Measurements from ENCODE around the gene BEND5.

BEND5 gene

GRCh38 chr1:48784301-48784700 lies 7.6 kb upstream of the BEND5 start:
- H3K4me3 Mint-ChIP-seq, result no peak overlapping the region
- DNase-seq, result no peak
- no peaks in the 10 kb centered on the region for H3K9me3 Mint-ChIP-seq
- peaks cover 4% of the 10 kb centered on the region for H3K27me3 Mint-ChIP-seq
- no peak overlapping the region for H3K27ac Mint-ChIP-seq
- peaks cover 3% of the 10 kb centered on the region for H3K4me1 Mint-ChIP-seq (ENCODE audit: low read depth)
- no peaks in the 10 kb centered on the region for H3K36me3 Mint-ChIP-seq (ENCODE audit: low read depth)

GRCh38 chr1:48777219-48777895 lies 666 bp upstream of the BEND5 start:
- peak overlapping the region; percentile 79 for H3K4me3 Mint-ChIP-seq
- H3K27ac Mint-ChIP-seq, result peak overlapping the region; percentile 74
- H3K9me3 Mint-ChIP-seq, result no peaks in the 10 kb centered on the region
- peaks cover 42% of the 10 kb centered on the region for H3K4me1 Mint-ChIP-seq (ENCODE audit: low read depth)
- peaks cover 15% of the 10 kb centered on the region for H3K27me3 Mint-ChIP-seq
- H3K36me3 Mint-ChIP-seq (ENCODE audit: low read depth), result peaks cover 3% of the 10 kb centered on the region
- no peak for DNase-seq

GRCh38 chr1:48775831-48776392 lies 779 bp downstream of the BEND5 start:
- Mint-ChIP-seq H3K4me3 (peak overlapping the region; percentile 77), H3K36me3 (ENCODE audit: low read depth) (peaks cover 3% of the 10 kb centered on the region), H3K27me3 (peaks cover 15% of the 10 kb centered on the region), H3K9me3 (no peaks in the 10 kb centered on the region), H3K4me1 (ENCODE audit: low read depth) (peaks cover 46% of the 10 kb centered on the region), H3K27ac (peak overlapping the region; percentile 81)
- DNase-seq, result peak; percentile 33

- H3K27ac Mint-ChIP-seq, result no peak overlapping the region
- H3K4me3 Mint-ChIP-seq, result no peak overlapping the region
- peaks cover 3% of the 10 kb centered on the region for H3K36me3 Mint-ChIP-seq (ENCODE audit: low read depth)
Measured at GRCh38 chr1:48773133-48773532, 3.6 kb downstream of the BEND5 start.

GRCh38 chr1:48772211-48772610 lies 4.5 kb downstream of the BEND5 start:
- no peaks in the 10 kb centered on the region for H3K9me3 Mint-ChIP-seq
- peaks cover 3% of the 10 kb centered on the region for H3K36me3 Mint-ChIP-seq (ENCODE audit: low read depth)
- no peak overlapping the region for H3K27ac Mint-ChIP-seq
- peaks cover 44% of the 10 kb centered on the region for H3K4me1 Mint-ChIP-seq (ENCODE audit: low read depth)
- peaks cover 9% of the 10 kb centered on the region for H3K27me3 Mint-ChIP-seq
- no peak overlapping the region for H3K4me3 Mint-ChIP-seq
- no peak for DNase-seq

More at GRCh38 chr1:48773133-48773532, 3.6 kb downstream of the BEND5 start:
- DNase-seq, result no peak
- Mint-ChIP-seq H3K27me3 (peaks cover 14% of the 10 kb centered on the region), H3K9me3 (no peaks in the 10 kb centered on the region), H3K4me1 (ENCODE audit: low read depth) (peaks cover 49% of the 10 kb centered on the region)

GRCh38 chr1:48771561-48771960 lies 5.1 kb downstream of the BEND5 start:
- H3K36me3 Mint-ChIP-seq (ENCODE audit: low read depth), result peaks cover 3% of the 10 kb centered on the region
- no peak overlapping the region for H3K27ac Mint-ChIP-seq
- H3K9me3 Mint-ChIP-seq, result no peaks in the 10 kb centered on the region
- H3K27me3 Mint-ChIP-seq, result peaks cover 9% of the 10 kb centered on the region
- no peak for DNase-seq
- no peak overlapping the region for H3K4me3 Mint-ChIP-seq
- peaks cover 41% of the 10 kb centered on the region for H3K4me1 Mint-ChIP-seq (ENCODE audit: low read depth)

- Mint-ChIP-seq H3K36me3 (ENCODE audit: low read depth) (peaks cover 5% of the 10 kb centered on the region), H3K9me3 (no peaks in the 10 kb centered on the region), H3K4me1 (ENCODE audit: low read depth) (peaks cover 14% of the 10 kb centered on the region), H3K27ac (no peak overlapping the region), H3K27me3 (no peaks in the 10 kb centered on the region), H3K4me3 (no peak overlapping the region)
- no peak for DNase-seq
Measured at GRCh38 chr1:48767975-48768510, 8.6 kb downstream of the BEND5 start.

- Mint-ChIP-seq H3K4me3 (no peak overlapping the region), H3K36me3 (ENCODE audit: low read depth) (peaks cover 9% of the 10 kb centered on the region), H3K9me3 (no peaks in the 10 kb centered on the region), H3K4me1 (ENCODE audit: low read depth) (peaks cover under 1% of the 10 kb centered on the region), H3K27me3 (no peaks in the 10 kb centered on the region), H3K27ac (no peak overlapping the region)
- no peak for DNase-seq
Measured at GRCh38 chr1:48765335-48765734, 11.4 kb downstream of the BEND5 start.

GRCh38 chr1:48761986-48762385 lies 14.7 kb downstream of the BEND5 start:
- H3K27ac Mint-ChIP-seq, result no peak overlapping the region
- H3K36me3 Mint-ChIP-seq (ENCODE audit: low read depth), result peaks cover 28% of the 10 kb centered on the region
- peaks cover 5% of the 10 kb centered on the region for H3K4me1 Mint-ChIP-seq (ENCODE audit: low read depth)
- DNase-seq, result no peak
- no peaks in the 10 kb centered on the region for H3K27me3 Mint-ChIP-seq
- H3K4me3 Mint-ChIP-seq, result no peak overlapping the region
- no peaks in the 10 kb centered on the region for H3K9me3 Mint-ChIP-seq

- Mint-ChIP-seq H3K36me3 (ENCODE audit: low read depth) (peaks cover 32% of the 10 kb centered on the region), H3K9me3 (no peaks in the 10 kb centered on the region), H3K27ac (no peak overlapping the region), H3K4me1 (ENCODE audit: low read depth) (peaks cover 9% of the 10 kb centered on the region), H3K4me3 (no peak overlapping the region), H3K27me3 (no peaks in the 10 kb centered on the region)
- no peak for DNase-seq
Measured at GRCh38 chr1:48761411-48761810, 15.3 kb downstream of the BEND5 start.

- Mint-ChIP-seq H3K9me3 (no peaks in the 10 kb centered on the region), H3K4me1 (ENCODE audit: low read depth) (peaks cover 9% of the 10 kb centered on the region), H3K4me3 (no peak overlapping the region), H3K36me3 (ENCODE audit: low read depth) (peaks cover 31% of the 10 kb centered on the region), H3K27me3 (no peaks in the 10 kb centered on the region), H3K27ac (no peak overlapping the region)
- no peak for DNase-seq
Measured at GRCh38 chr1:48760857-48761256, 15.8 kb downstream of the BEND5 start.

GRCh38 chr1:48758976-48759375 lies 17.7 kb downstream of the BEND5 start:
- Mint-ChIP-seq H3K4me3 (no peak overlapping the region), H3K27me3 (no peaks in the 10 kb centered on the region), H3K27ac (no peak overlapping the region), H3K4me1 (ENCODE audit: low read depth) (peaks cover 9% of the 10 kb centered on the region), H3K9me3 (no peaks in the 10 kb centered on the region), H3K36me3 (ENCODE audit: low read depth) (peaks cover 36% of the 10 kb centered on the region)
- no peak for DNase-seq

GRCh38 chr1:48757363-48757762 lies 19.3 kb downstream of the BEND5 start:
- Mint-ChIP-seq H3K36me3 (ENCODE audit: low read depth) (peaks cover 36% of the 10 kb centered on the region), H3K27me3 (no peaks in the 10 kb centered on the region), H3K4me3 (no peak overlapping the region), H3K9me3 (no peaks in the 10 kb centered on the region), H3K27ac (no peak overlapping the region), H3K4me1 (ENCODE audit: low read depth) (peaks cover 9% of the 10 kb centered on the region)
- DNase-seq, result no peak

- H3K27ac Mint-ChIP-seq, result no peak overlapping the region
Measured at GRCh38 chr1:48756683-48757316, 19.9 kb downstream of the BEND5 start.

GRCh38 chr1:48753293-48753692 lies 23.4 kb downstream of the BEND5 start:
- no peaks in the 10 kb centered on the region for H3K27me3 Mint-ChIP-seq
- H3K4me3 Mint-ChIP-seq, result no peak overlapping the region
- no peak for DNase-seq
- H3K36me3 Mint-ChIP-seq (ENCODE audit: low read depth), result peaks cover 26% of the 10 kb centered on the region
- H3K9me3 Mint-ChIP-seq, result no peaks in the 10 kb centered on the region
- H3K27ac Mint-ChIP-seq, result no peak overlapping the region
- peaks cover 7% of the 10 kb centered on the region for H3K4me1 Mint-ChIP-seq (ENCODE audit: low read depth)

More at GRCh38 chr1:48756683-48757316, 19.9 kb downstream of the BEND5 start:
- DNase-seq, result no peak
- Mint-ChIP-seq H3K36me3 (ENCODE audit: low read depth) (peaks cover 36% of the 10 kb centered on the region), H3K4me1 (ENCODE audit: low read depth) (peaks cover 9% of the 10 kb centered on the region), H3K9me3 (no peaks in the 10 kb centered on the region), H3K4me3 (no peak overlapping the region), H3K27me3 (no peaks in the 10 kb centered on the region)

Measured in activated T-cell treated with anti-CD3 and anti-CD28 coated beads, Interleukin-2, amount 50 U/mL, for 24 hours (primary cell).